ENCODE results near the gene TMEM144.
"Not testable (repeated sequence)": the region's sequence is repeated elsewhere in the genome, so short reads cannot be mapped to it uniquely, and the experiment has no call there.

Gene TMEM144

DNA sequence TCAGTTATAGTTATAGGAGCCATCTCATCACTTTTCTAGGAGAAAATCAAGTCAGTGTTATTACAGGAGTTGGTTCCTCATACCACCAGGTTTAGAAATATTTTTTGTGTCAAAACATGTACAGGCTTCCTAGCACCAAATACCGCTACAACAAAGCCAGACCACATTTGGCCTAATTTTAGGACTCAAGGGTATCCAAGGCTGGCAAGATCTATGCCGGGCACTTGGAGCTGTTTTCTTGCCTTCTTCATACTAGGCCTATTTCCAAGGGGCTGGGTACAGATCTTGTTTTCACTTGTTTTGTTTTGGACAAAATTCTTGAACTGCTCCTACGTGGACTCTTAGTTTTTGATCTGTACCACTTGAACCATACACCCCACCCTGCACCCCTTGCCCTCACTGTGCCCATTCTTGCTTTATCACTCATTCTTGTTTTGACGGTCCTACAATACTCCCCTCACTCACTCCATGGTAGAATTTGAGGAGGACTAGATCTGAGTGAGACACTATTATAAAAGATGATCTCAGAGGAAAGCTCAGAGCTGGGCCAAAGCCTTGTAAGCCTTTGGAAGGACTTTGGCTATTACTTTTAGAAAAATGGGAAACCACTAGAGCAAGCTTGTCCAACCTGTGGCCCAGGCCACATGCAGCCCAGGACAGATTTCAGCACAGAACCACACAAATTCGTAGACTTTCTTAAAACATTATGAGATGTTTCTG lies 17.7 kb upstream of the TMEM144 start:
- DNase-seq (ENCODE audit: low spot score), result no peak

GRCh38 chr4:158193171-158193749 lies 17.0 kb upstream of the TMEM144 start:
- DNase-seq (ENCODE audit: low spot score), result peak; percentile 61

DNA sequence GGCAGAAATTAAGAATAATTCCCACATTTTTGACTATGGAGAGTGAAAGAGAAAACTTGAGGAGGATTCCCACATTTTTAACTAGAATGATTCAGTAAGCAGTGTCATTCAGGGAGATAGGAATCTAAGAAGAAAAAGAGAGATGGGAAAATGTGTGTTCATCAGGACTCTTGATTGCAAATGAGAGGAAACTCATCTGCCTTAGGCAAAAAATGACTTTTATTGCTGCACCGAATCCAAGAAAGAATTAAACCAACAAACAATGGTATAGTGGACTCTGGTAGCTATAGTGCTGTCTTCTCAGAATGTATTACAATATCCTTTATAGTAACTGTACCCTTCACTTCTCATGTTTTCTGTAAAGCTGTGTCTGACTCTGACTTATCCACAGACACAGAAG lies 15.0 kb upstream of the TMEM144 start:
- no peak for DNase-seq (ENCODE audit: low spot score)

- no peak for DNase-seq (ENCODE audit: low spot score)
Observed at GRCh38 chr4:158197194-158197776, 13.0 kb upstream of the TMEM144 start.

DNA sequence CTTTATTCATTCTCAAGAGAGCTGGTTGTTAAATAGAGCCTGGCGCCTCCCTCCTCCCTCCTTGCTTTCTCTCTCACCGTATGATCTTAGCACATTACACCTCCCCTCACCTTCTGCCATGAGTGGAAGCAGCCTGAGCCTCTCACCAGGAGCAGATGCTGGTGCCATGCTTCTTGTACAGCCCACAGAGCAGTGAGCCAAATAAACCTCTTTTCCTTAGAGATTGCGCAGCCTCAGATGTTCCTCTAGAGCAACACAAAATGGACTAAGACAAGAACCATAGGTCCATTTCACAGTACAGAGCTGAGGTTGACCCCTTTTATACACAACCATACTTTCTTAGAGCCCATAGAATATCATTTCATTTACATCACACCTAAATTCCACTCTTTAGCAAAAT lies 10.1 kb upstream of the TMEM144 start:
- no peak for DNase-seq (ENCODE audit: low spot score)

GRCh38 chr4:158201322-158201721 lies 9.0 kb upstream of the TMEM144 start:
- DNase-seq (ENCODE audit: low spot score), result no peak

- no peak for DNase-seq (ENCODE audit: low spot score)
Observed at GRCh38 chr4:158201876-158202275, 8.4 kb upstream of the TMEM144 start.

GRCh38 chr4:158202481-158202880 lies 7.8 kb upstream of the TMEM144 start:
- no peak for DNase-seq (ENCODE audit: low spot score)

GRCh38 chr4:158203436-158203835 lies 6.8 kb upstream of the TMEM144 start:
- DNase-seq (ENCODE audit: low spot score), result no peak

GRCh38 chr4:158203929-158204328 lies 6.4 kb upstream of the TMEM144 start:
- DNase-seq (ENCODE audit: low spot score), result no peak

DNA sequence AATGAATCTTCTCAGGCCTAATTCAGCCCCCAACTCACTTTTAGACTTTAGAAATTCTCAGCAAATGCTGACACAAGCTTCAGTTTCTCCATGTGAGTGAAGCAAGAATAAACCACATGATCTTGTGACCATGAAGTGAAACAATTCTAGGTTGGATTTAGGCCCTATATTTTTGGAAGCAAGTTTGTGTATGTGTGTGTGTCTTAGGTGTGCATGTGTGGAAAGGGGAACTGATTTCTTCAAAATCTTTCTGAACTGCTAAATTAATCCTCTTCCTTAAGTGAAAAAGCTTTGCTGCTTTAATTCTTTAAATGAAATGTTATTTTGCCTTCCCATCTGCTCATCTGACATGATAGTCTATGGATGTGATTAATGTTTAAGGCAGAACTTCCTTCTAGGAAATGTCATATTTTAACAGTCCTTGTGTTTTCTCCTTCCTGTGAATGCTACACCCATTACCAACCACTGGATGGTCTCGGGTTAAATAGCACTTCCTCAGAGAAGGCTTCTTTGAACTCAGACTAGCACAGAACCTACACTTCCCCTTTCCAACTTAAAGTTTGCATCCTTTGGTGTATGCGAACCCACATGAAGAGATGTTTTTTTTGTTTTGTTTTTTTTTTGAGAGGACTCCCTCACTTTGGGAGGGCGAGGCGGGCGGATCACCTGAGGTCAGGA lies 1.2 kb upstream of the TMEM144 start:
- peak; percentile 15 for DNase-seq (ENCODE audit: low spot score)

DNA sequence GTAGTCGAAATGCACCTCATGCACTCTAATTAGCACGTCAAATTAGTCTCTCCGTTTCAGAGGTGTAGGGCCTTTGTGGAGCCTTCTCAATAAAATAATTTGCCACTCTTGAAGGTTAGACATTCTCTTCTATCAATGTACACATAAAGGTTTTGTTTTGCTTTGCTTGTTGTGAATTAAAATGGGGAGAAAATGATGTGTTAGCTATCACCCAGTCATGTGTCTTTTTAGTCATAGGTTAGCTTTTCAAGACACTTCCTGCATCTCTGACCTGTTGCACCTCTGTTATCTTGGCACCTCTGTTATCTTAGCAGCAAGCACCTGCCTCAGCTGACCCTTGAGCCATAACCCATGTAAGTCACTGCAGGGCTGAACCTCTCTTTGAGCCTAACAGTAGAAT lies 936 bp downstream of the TMEM144 start:
- DNase-seq (ENCODE audit: low spot score), result no peak

GRCh38 chr4:158213466-158213865 lies 3.2 kb downstream of the TMEM144 start:
- no peak for DNase-seq (ENCODE audit: low spot score)

- no peak for DNase-seq (ENCODE audit: low spot score)
Observed at GRCh38 chr4:158214856-158215255, 4.6 kb downstream of the TMEM144 start.

- DNase-seq (ENCODE audit: low spot score), result no peak
Observed at GRCh38 chr4:158217763-158218162, 7.5 kb downstream of the TMEM144 start.

GRCh38 chr4:158219623-158220022 lies 9.3 kb downstream of the TMEM144 start:
- no peak for DNase-seq (ENCODE audit: low spot score)

DNA sequence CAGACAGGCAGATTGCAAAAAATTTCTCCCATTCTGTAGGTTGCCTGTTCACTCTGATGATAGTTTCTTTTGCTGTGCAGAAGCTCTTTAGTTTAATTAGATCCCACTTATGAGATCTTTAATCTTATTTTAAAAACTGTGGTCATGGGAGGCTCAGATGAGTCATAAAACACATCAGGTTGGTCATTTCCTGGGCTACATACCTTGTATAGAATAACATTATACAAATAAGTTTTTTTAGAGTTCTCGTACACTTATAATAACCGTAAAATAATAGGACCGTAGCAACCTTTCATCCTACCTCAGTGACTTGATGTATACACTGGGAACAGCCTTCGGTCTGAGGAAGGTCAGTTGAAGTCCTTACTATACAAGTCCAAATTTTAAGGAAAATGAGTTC lies 14.0 kb downstream of the TMEM144 start:
- DNase-seq (ENCODE audit: low spot score), result not testable (repeated sequence)

DNA sequence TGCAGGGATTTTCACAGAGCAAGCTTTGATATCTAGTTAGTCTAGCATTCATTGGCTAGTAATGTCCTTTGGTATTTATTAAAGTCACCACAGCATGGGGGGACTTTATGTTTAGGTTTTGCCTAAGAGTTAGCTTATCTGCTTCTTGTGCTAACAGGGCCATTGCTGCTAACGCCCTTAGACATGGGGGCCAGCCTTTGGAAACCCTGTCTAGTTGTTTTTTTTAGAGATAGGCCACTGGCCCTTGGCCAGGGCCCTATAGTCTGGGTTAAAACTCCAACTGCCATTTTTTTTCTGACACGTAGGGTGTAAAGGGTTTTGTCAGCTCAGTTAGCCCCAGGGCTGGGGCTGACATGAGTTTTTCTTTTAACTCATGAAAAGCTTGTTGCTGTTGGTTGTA lies 14.7 kb downstream of the TMEM144 start:
- DNase-seq (ENCODE audit: low spot score), result not testable (repeated sequence)

DNA sequence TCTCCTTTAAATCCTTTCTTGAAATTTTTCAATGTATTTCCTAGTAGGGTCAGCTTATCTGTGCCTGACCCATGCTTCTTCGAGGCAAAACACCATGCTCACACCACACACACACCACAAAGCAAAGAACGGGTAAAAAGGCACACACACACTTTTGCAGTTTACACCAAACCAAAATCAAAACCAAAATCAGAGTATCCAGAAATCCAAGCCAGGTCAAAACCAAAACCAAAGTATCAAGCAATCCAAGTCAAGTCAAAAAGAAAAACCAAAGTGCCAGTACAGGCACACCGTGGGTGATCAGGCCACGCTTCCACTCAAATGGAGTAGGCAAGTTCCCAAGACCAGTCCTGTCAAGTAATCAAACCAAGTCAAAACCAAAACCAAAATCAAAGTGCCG lies 17.6 kb downstream of the TMEM144 start:
- not testable (repeated sequence) for DNase-seq (ENCODE audit: low spot score)

GRCh38 chr4:158228399-158228798 lies 18.1 kb downstream of the TMEM144 start:
- not testable (repeated sequence) for DNase-seq (ENCODE audit: low spot score)

GRCh38 chr4:158229768-158230167 lies 19.5 kb downstream of the TMEM144 start:
- no peak for DNase-seq (ENCODE audit: low spot score)

DNA sequence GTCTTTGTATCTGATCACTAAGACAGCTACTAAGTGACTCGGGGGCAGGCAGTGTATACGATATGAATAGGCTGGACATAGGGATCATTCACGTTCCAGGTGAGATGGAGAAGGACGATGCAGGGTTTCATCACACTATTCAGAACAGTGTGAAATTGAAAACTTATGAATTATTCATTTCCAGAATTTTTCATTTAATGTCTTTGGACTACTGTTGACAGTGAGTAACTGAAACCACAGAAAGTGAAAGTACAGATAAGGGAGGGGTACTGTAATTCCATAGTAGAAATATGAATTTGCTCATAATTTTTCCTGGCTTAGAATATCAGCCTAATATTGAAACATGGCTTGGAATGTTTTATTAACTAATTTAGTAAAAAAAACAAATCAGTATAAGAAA lies 24.4 kb downstream of the TMEM144 start:
- no peak for DNase-seq (ENCODE audit: low spot score)

Measured in cerebellar cortex (tissue), 1 donor.